Measurements from ENCODE around the gene NKD1.

Gene NKD1

GRCh38 chr16:50538411-50539052 lies 9.7 kb upstream of the NKD1 start:
- no peak for DNase-seq (ENCODE audit: low read depth in 3 of 3)

GRCh38 chr16:50539053-50539695 lies 9.0 kb upstream of the NKD1 start:
- no peak for DNase-seq (ENCODE audit: low read depth in 3 of 3)

GRCh38 chr16:50539822-50540710 lies 8.1 kb upstream of the NKD1 start:
- no peak for DNase-seq (ENCODE audit: low read depth in 3 of 3)

- no peak for DNase-seq (ENCODE audit: low read depth in 3 of 3)
These were observed 7.5 kb upstream of the NKD1 start for GRCh38 chr16:50540711-50541007.

GRCh38 chr16:50542703-50543102 lies 5.5 kb upstream of the NKD1 start:
- DNase-seq (ENCODE audit: low read depth in 3 of 3): no peak

- DNase-seq (ENCODE audit: low read depth in 3 of 3): no peak
These were observed 2.1 kb upstream of the NKD1 start for GRCh38 chr16:50546125-50546524.

GRCh38 chr16:50547340-50548124 lies 664 bp upstream of the NKD1 start:
- DNase-seq (ENCODE audit: low read depth in 3 of 3): peak; percentile 17 to 49 (median 21)

- DNase-seq (ENCODE audit: low read depth in 3 of 3): no peak
These were observed 839 bp downstream of the NKD1 start for GRCh38 chr16:50548909-50549560.

- DNase-seq (ENCODE audit: low read depth in 3 of 3): peak in 1 of 3 donors; percentile 5
These were observed 1.3 kb downstream of the NKD1 start for GRCh38 chr16:50549561-50549915.

- DNase-seq (ENCODE audit: low read depth in 3 of 3): no peak
These were observed 1.8 kb downstream of the NKD1 start for GRCh38 chr16:50550035-50550434.

- DNase-seq (ENCODE audit: low read depth in 3 of 3): no peak
These were observed 2.9 kb downstream of the NKD1 start for GRCh38 chr16:50550866-50551641.

GRCh38 chr16:50552476-50553101 lies 4.4 kb downstream of the NKD1 start:
- DNase-seq (ENCODE audit: low read depth in 3 of 3): no peak

- no peak for DNase-seq (ENCODE audit: low read depth in 3 of 3)
These were observed 5.0 kb downstream of the NKD1 start for GRCh38 chr16:50553182-50553710.

- DNase-seq (ENCODE audit: low read depth in 3 of 3): no peak
These were observed 5.7 kb downstream of the NKD1 start for GRCh38 chr16:50553731-50554360.

GRCh38 chr16:50555269-50555875 lies 7.2 kb downstream of the NKD1 start:
- no peak for DNase-seq (ENCODE audit: low read depth in 3 of 3)

- DNase-seq (ENCODE audit: low read depth in 3 of 3): no peak
These were observed 7.9 kb downstream of the NKD1 start for GRCh38 chr16:50555952-50556673.

GRCh38 chr16:50557046-50557445 lies 8.8 kb downstream of the NKD1 start:
- no peak for DNase-seq (ENCODE audit: low read depth in 3 of 3)

GRCh38 chr16:50558913-50559312 lies 10.7 kb downstream of the NKD1 start:
- DNase-seq (ENCODE audit: low read depth in 3 of 3): no peak

- DNase-seq (ENCODE audit: low read depth in 3 of 3): no peak
These were observed 11.1 kb downstream of the NKD1 start for GRCh38 chr16:50559342-50559741.

Data from stimulated activated CD4-positive, alpha-beta T cell treated with anti-CD3 and anti-CD28 coated beads, TNF-alpha, amount 100 ng/mL, for 48 hours (primary cell).